Endothelial cell of umbilical vein (primary cell): ENCODE data around the gene SCAMP2.

ENCODE experiments used
- CTCF ChIP-seq, 2 donors: IDR thresholded peaks; 1 replicate in 1 of 2; 2 replicates in 1 of 2; pipeline ENCODE4 v1.5.1; 2011; ENCODE audit warnings: low read length in 2 of 2, mild to moderate bottlenecking in 2 of 2, moderate library complexity in 2 of 2, control low read depth in 1 of 2, inconsistent platforms in 1 of 2, low read depth in 1 of 2; ENCODE audit not compliant: insufficient read depth in 1 of 2; ENCODE audit errors: extremely low read depth in 1 of 2
- EZH2 ChIP-seq: IDR thresholded peaks from 2 replicates; pipeline ENCODE4 v1.6.1; 2012; ENCODE audit warnings: borderline replicate concordance, low read depth, mild to moderate bottlenecking, moderate library complexity, low read length, inconsistent platforms; ENCODE audit not compliant: severe bottlenecking
- POLR2A ChIP-seq: IDR thresholded peaks from 2 replicates; pipeline ENCODE4 v1.6.1; 2012; ENCODE audit warnings: low read depth, mild to moderate bottlenecking, control low read depth, low read length

GRCh38 chr15:74799255-74799855, 73.8 kb downstream of the SCAMP2 start:
- no peak for TF ChIP-seq EZH2
- TF ChIP-seq POLR2A, result no peak
- TF ChIP-seq CTCF (IDR thresholded peaks at IDR 0.05; ENCODE audit: extremely low read depth in 1 of 2, insufficient read depth in 1 of 2, low read depth in 1 of 2, low read length in 2 of 2), result no peak
